ENCODE data around the gene PLCB1.

Gene PLCB1

GRCh38 chr20:8260837-8261251 is 128.8 kb downstream of the PLCB1 start:
- Mint-ChIP-seq H3K4me3 (no peak overlapping the region), H3K4me1 (no peaks in the 10 kb centered on the region), H3K27me3 (no peaks in the 10 kb centered on the region), H3K27ac (no peak overlapping the region), H3K36me3 (no peaks in the 10 kb centered on the region), H3K9me3 (no peaks in the 10 kb centered on the region)

DNA sequence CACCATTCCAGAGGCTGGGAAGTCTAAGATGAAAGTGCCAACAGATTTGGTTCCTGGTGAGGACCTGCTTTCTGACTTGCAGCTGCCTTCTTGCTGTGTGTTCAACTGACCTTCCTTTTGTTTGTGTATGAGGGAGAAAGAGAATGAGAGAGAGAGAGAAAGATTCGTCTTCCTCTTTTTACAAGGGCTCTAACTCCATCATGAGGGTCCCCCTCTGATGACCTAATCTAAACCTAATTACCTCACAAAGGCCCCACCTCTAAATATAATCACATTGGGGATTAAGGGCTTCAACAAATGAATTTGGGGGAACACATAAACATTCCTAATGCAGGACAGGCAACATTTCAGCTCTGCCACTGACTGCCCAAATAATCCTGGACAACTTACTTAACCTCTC is 130.7 kb downstream of the PLCB1 start:
- Mint-ChIP-seq H3K36me3 (no peaks in the 10 kb centered on the region), H3K27me3 (no peaks in the 10 kb centered on the region), H3K27ac (no peak overlapping the region), H3K4me3 (no peak overlapping the region), H3K9me3 (no peaks in the 10 kb centered on the region), H3K4me1 (no peaks in the 10 kb centered on the region)

DNA sequence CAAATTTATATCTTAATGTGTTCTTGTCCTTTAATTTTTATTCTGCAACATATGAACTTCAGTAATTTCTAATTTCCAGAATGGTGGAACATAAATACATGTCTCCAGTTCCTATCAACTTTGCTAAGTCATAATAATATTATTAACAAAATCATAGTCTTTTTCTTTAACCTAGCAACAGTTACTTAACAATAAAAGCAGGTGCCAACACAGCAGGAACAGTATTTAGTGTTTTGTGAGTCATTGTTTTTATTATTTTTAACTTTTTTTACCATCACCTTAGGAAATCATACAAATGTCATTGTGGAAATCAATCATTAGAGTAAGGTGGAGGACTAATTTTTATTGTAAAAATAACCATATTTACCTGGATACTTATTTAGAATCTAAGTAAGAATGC is 133.5 kb downstream of the PLCB1 start:
- H3K4me3 Mint-ChIP-seq: no peak overlapping the region
- no peaks in the 10 kb centered on the region for H3K36me3 Mint-ChIP-seq
- H3K27ac Mint-ChIP-seq: no peak overlapping the region
- H3K9me3 Mint-ChIP-seq: no peaks in the 10 kb centered on the region
- H3K4me1 Mint-ChIP-seq: no peaks in the 10 kb centered on the region
- no peaks in the 10 kb centered on the region for H3K27me3 Mint-ChIP-seq

DNA sequence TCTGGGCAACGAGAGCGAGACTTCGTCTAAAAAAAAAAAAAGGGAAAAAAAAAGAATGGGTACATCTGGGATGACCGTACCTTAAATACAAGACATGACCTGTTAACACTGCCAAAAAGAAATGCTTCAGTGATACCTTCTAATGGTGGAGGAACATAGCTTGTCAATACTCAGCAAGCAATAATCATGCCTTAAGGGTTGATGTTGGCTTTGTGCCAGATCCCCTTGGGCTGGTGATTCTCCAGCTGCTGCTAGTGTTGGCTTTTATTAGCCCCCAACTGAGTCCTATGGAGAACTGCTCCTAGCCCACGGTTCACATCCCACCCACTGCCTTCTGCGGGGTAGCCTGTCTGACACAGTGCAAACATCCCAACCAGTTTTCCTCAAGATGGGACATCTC is 134.9 kb downstream of the PLCB1 start:
- Mint-ChIP-seq H3K27me3 (no peaks in the 10 kb centered on the region), H3K4me3 (no peak overlapping the region), H3K27ac (no peak overlapping the region), H3K4me1 (no peaks in the 10 kb centered on the region), H3K36me3 (no peaks in the 10 kb centered on the region), H3K9me3 (no peaks in the 10 kb centered on the region)

- H3K4me1 Mint-ChIP-seq: no peaks in the 10 kb centered on the region
- peaks cover 2% of the 10 kb centered on the region for H3K27me3 Mint-ChIP-seq
- H3K4me3 Mint-ChIP-seq: no peak overlapping the region
- no peak overlapping the region for H3K27ac Mint-ChIP-seq
- H3K9me3 Mint-ChIP-seq: no peaks in the 10 kb centered on the region
- no peaks in the 10 kb centered on the region for H3K36me3 Mint-ChIP-seq
These were observed 139.7 kb downstream of the PLCB1 start for GRCh38 chr20:8271727-8272126.

DNA sequence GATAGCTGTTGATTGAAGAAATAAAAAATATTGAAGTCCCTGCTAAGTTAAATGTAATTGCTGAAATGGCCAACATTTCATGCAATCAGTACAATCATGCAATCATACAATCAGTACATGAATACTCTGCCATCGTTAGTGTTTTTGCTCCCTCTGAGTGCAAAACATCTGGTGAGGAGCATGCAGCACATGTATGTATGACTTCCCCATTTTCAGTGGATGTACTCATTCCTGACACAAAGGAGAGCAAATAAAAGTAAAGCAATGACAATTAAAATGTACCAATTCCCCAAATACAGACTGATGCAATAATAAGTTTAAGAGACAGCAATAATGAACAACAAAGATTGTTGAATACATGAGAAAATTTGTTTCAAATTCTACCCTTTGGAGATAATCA is 140.7 kb downstream of the PLCB1 start:
- Mint-ChIP-seq H3K9me3 (no peaks in the 10 kb centered on the region), H3K4me3 (no peak overlapping the region), H3K36me3 (no peaks in the 10 kb centered on the region), H3K4me1 (no peaks in the 10 kb centered on the region), H3K27me3 (peaks cover 3% of the 10 kb centered on the region), H3K27ac (no peak overlapping the region)

DNA sequence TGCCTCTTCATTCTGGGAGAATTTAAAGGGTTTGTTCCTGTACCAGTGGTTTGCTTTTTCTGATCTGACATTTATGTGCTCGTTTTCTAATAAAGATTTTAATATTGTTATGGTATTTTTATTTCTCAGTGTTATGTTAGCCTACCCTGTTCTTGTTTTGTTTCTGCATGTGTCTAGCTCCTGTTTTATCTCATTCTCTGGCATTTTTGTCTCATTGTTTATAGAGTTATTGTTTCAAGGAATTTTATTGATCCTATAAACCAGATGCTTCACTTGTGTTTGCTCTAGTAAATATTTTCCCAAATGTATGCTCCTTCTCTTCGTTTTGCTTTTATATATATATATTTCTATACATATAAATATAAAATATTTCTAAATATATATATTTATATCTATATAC is 152.8 kb downstream of the PLCB1 start:
- Mint-ChIP-seq H3K36me3 (no peaks in the 10 kb centered on the region), H3K27ac (no peak overlapping the region), H3K4me3 (no peak overlapping the region), H3K9me3 (no peaks in the 10 kb centered on the region), H3K27me3 (peaks cover 2% of the 10 kb centered on the region), H3K4me1 (no peaks in the 10 kb centered on the region)

DNA sequence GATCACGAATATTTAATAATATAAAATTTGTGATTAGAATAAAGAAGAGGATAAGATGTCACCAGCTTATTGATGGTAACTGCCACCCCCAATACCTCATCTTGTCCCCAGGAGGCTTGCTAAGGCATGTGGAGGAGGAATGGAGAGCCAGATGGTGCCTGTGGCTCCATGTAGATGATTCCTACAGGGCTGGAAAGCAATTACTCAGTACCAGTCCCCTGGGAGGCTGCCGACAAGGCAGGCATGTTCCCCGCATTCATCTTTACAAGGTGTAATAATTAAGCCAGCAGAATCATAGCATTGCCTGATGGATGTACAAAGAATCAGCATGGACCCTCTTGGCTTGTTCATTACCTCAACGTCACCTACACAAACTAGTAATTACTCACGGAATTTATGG is 155.3 kb downstream of the PLCB1 start:
- Mint-ChIP-seq H3K9me3 (no peaks in the 10 kb centered on the region), H3K27me3 (peaks cover 2% of the 10 kb centered on the region), H3K4me1 (no peaks in the 10 kb centered on the region), H3K27ac (no peak overlapping the region), H3K36me3 (no peaks in the 10 kb centered on the region), H3K4me3 (no peak overlapping the region)

DNA sequence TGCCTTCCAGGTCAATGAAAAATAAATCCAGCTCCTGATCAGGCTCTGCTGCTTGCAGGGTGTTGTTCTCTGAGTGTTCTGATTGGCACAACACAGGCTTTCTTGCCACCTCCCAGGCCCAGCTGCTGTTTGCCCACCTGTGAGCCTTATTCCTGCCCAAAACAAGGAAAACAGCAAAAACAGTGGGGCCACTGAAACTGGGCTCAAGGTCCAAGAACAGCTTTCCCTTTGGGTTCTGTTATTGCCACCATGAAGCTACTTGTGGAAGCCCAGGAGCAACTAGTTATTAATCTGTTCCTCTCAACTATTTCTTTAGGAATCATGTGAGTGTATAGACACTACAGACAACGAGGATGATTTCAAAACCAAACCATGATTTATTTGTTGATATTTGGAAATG is 159.1 kb downstream of the PLCB1 start:
- H3K27ac Mint-ChIP-seq: no peak overlapping the region
- no peaks in the 10 kb centered on the region for H3K9me3 Mint-ChIP-seq
- no peaks in the 10 kb centered on the region for H3K4me1 Mint-ChIP-seq
- H3K4me3 Mint-ChIP-seq: no peak overlapping the region
- peaks cover 2% of the 10 kb centered on the region for H3K27me3 Mint-ChIP-seq
- no peaks in the 10 kb centered on the region for H3K36me3 Mint-ChIP-seq

GRCh38 chr20:8291873-8292272 is 159.8 kb downstream of the PLCB1 start:
- no peaks in the 10 kb centered on the region for H3K9me3 Mint-ChIP-seq

GRCh38 chr20:8292793-8293192 is 160.7 kb downstream of the PLCB1 start:
- Mint-ChIP-seq H3K4me1 (no peaks in the 10 kb centered on the region), H3K27ac (no peak overlapping the region), H3K4me3 (no peak overlapping the region), H3K9me3 (no peaks in the 10 kb centered on the region), H3K36me3 (no peaks in the 10 kb centered on the region), H3K27me3 (peaks cover 2% of the 10 kb centered on the region)

More at GRCh38 chr20:8291873-8292272, 159.8 kb downstream of the PLCB1 start:
- no peaks in the 10 kb centered on the region for H3K36me3 Mint-ChIP-seq
- H3K4me1 Mint-ChIP-seq: no peaks in the 10 kb centered on the region
- H3K27ac Mint-ChIP-seq: no peak overlapping the region
- H3K27me3 Mint-ChIP-seq: peaks cover 2% of the 10 kb centered on the region
- H3K4me3 Mint-ChIP-seq: no peak overlapping the region

GRCh38 chr20:8293750-8294149 is 161.7 kb downstream of the PLCB1 start:
- H3K4me1 Mint-ChIP-seq: no peaks in the 10 kb centered on the region
- no peaks in the 10 kb centered on the region for H3K9me3 Mint-ChIP-seq
- H3K4me3 Mint-ChIP-seq: no peak overlapping the region
- no peaks in the 10 kb centered on the region for H3K27me3 Mint-ChIP-seq
- peak overlapping the region; percentile 36 for H3K27ac Mint-ChIP-seq
- H3K36me3 Mint-ChIP-seq: no peaks in the 10 kb centered on the region

DNA sequence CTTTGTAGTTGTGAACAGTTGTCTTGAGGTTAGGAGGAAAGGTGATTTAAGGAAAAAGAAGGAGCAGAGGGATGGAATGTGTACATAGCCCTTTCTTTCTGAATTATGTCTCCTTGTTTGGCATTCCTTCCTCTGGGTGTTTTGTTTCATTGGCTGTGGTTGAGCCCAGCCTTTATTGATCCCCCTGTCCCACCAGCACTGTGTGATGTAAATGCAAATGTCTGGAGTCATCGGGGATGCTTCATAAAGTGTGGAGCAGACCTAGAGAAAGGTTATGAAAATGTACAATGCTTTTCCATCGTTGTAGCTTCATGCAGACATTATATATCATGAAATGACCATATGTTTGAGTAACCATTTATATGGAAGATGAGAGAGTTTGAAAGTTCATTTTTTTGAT is 164.5 kb downstream of the PLCB1 start:
- H3K9me3 Mint-ChIP-seq: no peaks in the 10 kb centered on the region
- H3K4me1 Mint-ChIP-seq: no peaks in the 10 kb centered on the region

GRCh38 chr20:8298426-8299043 is 166.5 kb downstream of the PLCB1 start:
- Mint-ChIP-seq H3K4me3 (no peak overlapping the region), H3K27ac (no peak overlapping the region), H3K27me3 (no peaks in the 10 kb centered on the region), H3K36me3 (no peaks in the 10 kb centered on the region), H3K4me1 (no peaks in the 10 kb centered on the region), H3K9me3 (no peaks in the 10 kb centered on the region)

More for the DNA sequence above, 164.5 kb downstream of the PLCB1 start:
- no peaks in the 10 kb centered on the region for H3K27me3 Mint-ChIP-seq
- no peak overlapping the region for H3K27ac Mint-ChIP-seq
- H3K4me3 Mint-ChIP-seq: no peak overlapping the region
- no peaks in the 10 kb centered on the region for H3K36me3 Mint-ChIP-seq

GRCh38 chr20:8299921-8300320 is 167.9 kb downstream of the PLCB1 start:
- Mint-ChIP-seq H3K4me3 (no peak overlapping the region), H3K27me3 (no peaks in the 10 kb centered on the region), H3K36me3 (no peaks in the 10 kb centered on the region), H3K4me1 (no peaks in the 10 kb centered on the region), H3K27ac (no peak overlapping the region), H3K9me3 (no peaks in the 10 kb centered on the region)

DNA sequence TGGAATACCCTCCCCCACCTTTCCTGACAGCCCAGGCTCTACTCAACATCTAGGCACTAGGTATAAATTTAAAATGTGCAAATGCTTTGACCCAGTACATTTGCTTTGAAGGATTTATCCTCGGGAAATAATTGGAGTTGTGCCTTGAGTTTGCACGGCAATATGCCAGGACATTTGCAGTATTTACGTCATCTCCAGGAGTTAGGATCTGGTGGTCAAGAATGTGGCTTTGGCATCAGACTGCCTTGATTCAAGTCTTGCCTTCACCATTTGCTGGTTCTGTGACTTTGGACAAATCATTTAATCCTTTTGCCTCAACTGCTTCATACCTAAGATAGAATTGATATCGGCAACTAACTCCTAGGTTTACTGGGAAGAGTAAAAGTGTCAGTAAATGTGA is 169.6 kb downstream of the PLCB1 start:
- Mint-ChIP-seq H3K9me3 (no peaks in the 10 kb centered on the region), H3K27me3 (no peaks in the 10 kb centered on the region), H3K36me3 (no peaks in the 10 kb centered on the region), H3K4me1 (no peaks in the 10 kb centered on the region), H3K27ac (no peak overlapping the region), H3K4me3 (no peak overlapping the region)

DNA sequence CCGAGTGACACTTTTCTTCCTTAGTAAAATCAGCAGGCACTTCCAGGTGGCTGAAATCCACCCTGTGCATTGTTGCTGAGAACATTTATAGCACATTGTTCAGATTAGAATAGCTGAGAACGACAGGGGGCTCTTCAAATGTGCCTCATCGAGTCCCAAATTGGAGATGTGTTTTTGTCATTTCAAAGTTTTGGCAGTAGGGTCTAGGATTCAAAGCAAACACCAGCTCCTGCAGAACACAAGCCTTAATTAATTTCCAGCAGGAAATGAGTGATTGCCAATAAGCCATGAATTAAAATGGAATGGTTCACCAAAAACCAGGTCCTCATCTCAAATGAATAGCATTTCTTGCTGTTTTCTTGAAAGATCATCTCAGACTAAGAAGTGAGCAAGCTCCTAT is 171.6 kb downstream of the PLCB1 start:
- Mint-ChIP-seq H3K4me3 (no peak overlapping the region), H3K36me3 (no peaks in the 10 kb centered on the region), H3K27me3 (no peaks in the 10 kb centered on the region), H3K4me1 (no peaks in the 10 kb centered on the region), H3K9me3 (no peaks in the 10 kb centered on the region), H3K27ac (no peak overlapping the region)
